HFFc6 (cell line): ENCODE results near the gene GATA5. TPM values are rescaled to one million over a fixed set of nuclear protein-coding genes. Genes with fewer than 3 reads are reported as not detected.

Experiments
- DNase-seq: peaks from one replicate; pipeline ENCODE4 v3.0.0-alpha.2; 2018
- H3K27ac Mint-ChIP-seq: 2 replicates; pipeline ENCODE4 v1.8.0; 2020; ENCODE audit warnings: mild to moderate bottlenecking, mixed read lengths
- H3K27me3 Mint-ChIP-seq: 2 replicates; pipeline ENCODE4 v1.8.0; 2021; ENCODE audit warnings: mild to moderate bottlenecking, moderate library complexity, mixed read lengths; ENCODE audit not compliant: insufficient read depth
- H3K36me3 Mint-ChIP-seq: 2 replicates; pipeline ENCODE4 v1.8.0; 2021; ENCODE audit warnings: low read depth, mixed read lengths
- H3K4me1 Mint-ChIP-seq: 2 replicates; pipeline ENCODE4 v1.8.0; 2020; ENCODE audit warnings: low read depth, mixed read lengths
- H3K4me3 Mint-ChIP-seq: 2 replicates; pipeline ENCODE4 v1.8.0; 2020; ENCODE audit warnings: mild to moderate bottlenecking, moderate library complexity, mixed read lengths
- H3K9me3 Mint-ChIP-seq: 2 replicates; pipeline ENCODE4 v1.8.0; 2020; ENCODE audit warnings: mild to moderate bottlenecking, mixed read lengths
- CTCF ChIP-seq: fragments of 200-600 bp; sonication (generic); IDR thresholded peaks from 2 replicates; pipeline ENCODE4 v1.5.0; 2021; ENCODE audit warnings: antibody characterized with exemption, mild to moderate bottlenecking
- total RNA-seq, 6 experiments: library from RNA; stranded (reverse); fragmentation: NEBNext Ultra II Directional; extraction: Animal tissue kit (Norgen Biotek cat#: 25700); gene quantifications; 2 replicates in 1 of 6; 3 replicates in 5 of 6; pipeline ENCODE4 v1.2.3, GENCODE V29; 2021

GATA5 gene
- total RNA-seq, 6 experiments from 2014 or later = not detected

DNA sequence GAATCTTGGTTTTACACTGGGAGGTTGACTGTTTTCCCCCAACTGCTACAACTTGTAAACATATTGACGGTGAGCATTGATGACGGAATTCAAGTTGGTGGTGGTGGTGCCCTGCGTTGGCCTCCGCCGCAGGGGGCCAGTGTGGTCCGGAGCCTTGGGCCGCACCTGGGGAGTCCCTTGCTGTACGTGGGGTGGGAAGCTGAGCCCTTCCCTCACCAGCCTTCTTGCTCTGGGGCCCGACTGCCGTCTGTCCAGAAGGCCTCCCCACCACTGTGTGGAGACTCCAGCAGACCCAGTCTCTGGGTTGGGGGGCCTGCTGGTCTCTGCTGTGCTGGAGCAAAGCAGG lies 11.4 kb downstream of the GATA5 start:
- Mint-ChIP-seq H3K4me1 (no peaks in the 10 kb centered on the region), H3K4me3 (no peak overlapping the region), H3K27me3 (peaks cover 5% of the 10 kb centered on the region), H3K9me3 (no peaks in the 10 kb centered on the region), H3K27ac (no peak overlapping the region), H3K36me3 (no peaks in the 10 kb centered on the region)
- TF ChIP-seq CTCF = no peak
- no peak for DNase-seq

- TF ChIP-seq CTCF = no peak
- Mint-ChIP-seq H3K4me1 (no peaks in the 10 kb centered on the region), H3K4me3 (no peak overlapping the region), H3K9me3 (no peaks in the 10 kb centered on the region), H3K27me3 (no peaks in the 10 kb centered on the region; the same call in 1 of the 2 replicates), H3K27ac (no peak overlapping the region), H3K36me3 (no peaks in the 10 kb centered on the region)
- no peak for DNase-seq
Measured at GRCh38 chr20:62463651-62464424, 12.0 kb downstream of the GATA5 start.

GRCh38 chr20:62462976-62463592 lies 12.7 kb downstream of the GATA5 start:
- Mint-ChIP-seq H3K4me3 (no peak overlapping the region), H3K9me3 (no peaks in the 10 kb centered on the region), H3K4me1 (no peaks in the 10 kb centered on the region), H3K36me3 (no peaks in the 10 kb centered on the region), H3K27ac (no peak overlapping the region), H3K27me3 (no peaks in the 10 kb centered on the region; the same call in 1 of the 2 replicates)
- no peak for TF ChIP-seq CTCF
- DNase-seq = no peak

DNA sequence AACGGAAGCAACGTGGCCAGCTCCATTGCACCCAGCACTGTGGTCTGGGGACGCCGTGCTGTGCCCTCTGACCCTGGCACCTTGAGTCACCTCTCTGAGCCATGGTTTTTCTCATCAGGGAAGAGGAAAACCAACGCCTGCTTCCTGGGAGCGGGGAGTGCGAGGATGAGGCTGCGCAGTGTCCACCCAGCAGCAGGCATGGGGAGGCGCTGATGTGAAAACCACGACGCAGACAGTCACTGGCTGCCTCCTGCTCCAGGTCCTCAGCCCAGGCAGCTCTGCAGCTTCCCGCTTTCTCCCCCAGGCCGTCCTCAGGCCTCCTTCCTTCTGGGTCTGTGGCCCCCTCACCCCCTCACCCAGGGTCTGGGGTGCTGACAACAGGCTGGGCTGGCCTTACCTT lies 14.0 kb downstream of the GATA5 start:
- no peaks in the 10 kb centered on the region for H3K4me1 Mint-ChIP-seq
- H3K9me3 Mint-ChIP-seq = no peaks in the 10 kb centered on the region
- no peak overlapping the region for H3K4me3 Mint-ChIP-seq

GRCh38 chr20:62461157-62461556 lies 14.6 kb downstream of the GATA5 start:
- DNase-seq = no peak
- Mint-ChIP-seq H3K4me3 (no peak overlapping the region), H3K4me1 (no peaks in the 10 kb centered on the region), H3K36me3 (no peaks in the 10 kb centered on the region), H3K9me3 (no peaks in the 10 kb centered on the region), H3K27ac (no peak overlapping the region), H3K27me3 (peaks cover 4% of the 10 kb centered on the region)
- no peak for TF ChIP-seq CTCF

More for the DNA sequence above, 14.0 kb downstream of the GATA5 start:
- Mint-ChIP-seq H3K27ac (no peak overlapping the region), H3K27me3 (peaks cover 2% of the 10 kb centered on the region), H3K36me3 (no peaks in the 10 kb centered on the region)
- no peak for DNase-seq
- no peak for TF ChIP-seq CTCF
